PFSK-1 (cell line): ENCODE measurements around the gene CUX1.

Source experiments
- POLR2AphosphoS5 ChIP-seq: IDR thresholded peaks from 2 replicates; pipeline ENCODE4 v1.6.1; 2012; ENCODE audit warnings: low read depth, mild to moderate bottlenecking, control low read depth, low read length, moderate library complexity
- SIN3A ChIP-seq: IDR thresholded peaks from 2 replicates; pipeline ENCODE4 v1.6.1; 2012; ENCODE audit warnings: mild to moderate bottlenecking, low read length, moderate library complexity, borderline replicate concordance; ENCODE audit not compliant: insufficient read depth
- TAF1 ChIP-seq: IDR thresholded peaks from 2 replicates; pipeline ENCODE4 v1.6.1; 2012; ENCODE audit warnings: low read length, control low read depth, borderline replicate concordance; ENCODE audit not compliant: insufficient read depth
- TF ChIP-seq, protein P1 (sequence below), 2 experiments: IDR thresholded peaks; 2 replicates each; pipeline versions ENCODE4 v1.6.1 to v1.8.0; 2011 to 2012; ENCODE audit warnings: low read depth in 2 of 2, low read length in 2 of 2, control low read depth in 1 of 2, inconsistent platforms in 1 of 2, mild to moderate bottlenecking in 1 of 2, moderate library complexity in 1 of 2; ENCODE audit not compliant: insufficient read depth in 1 of 2

DNA sequence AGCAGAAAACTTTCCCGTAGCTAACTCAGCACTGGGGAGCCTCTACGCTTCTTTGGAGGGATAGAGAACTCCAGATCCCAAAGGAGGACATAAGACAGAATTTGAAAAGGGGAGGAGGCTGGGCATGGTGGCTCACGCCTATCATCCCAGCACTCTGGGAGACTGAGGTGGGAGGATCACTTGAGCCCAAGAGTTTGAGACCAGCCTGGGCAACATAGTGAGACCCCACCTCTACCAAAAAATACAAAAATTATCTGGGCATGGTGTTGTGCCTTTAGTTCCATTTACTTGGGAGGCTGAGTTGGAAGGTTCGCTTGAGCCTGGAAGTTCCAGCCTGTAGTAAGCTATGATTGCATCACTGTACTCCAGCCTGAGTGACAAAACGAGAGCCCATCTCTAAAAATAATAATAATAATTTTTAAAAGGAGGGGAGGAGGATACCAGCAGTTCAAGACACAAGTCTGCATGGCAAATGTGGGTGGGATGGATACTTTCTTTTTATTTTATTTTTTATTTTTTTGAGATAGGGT lies 303.3 kb downstream of the CUX1 start:
- TF ChIP-seq, protein P1, sequence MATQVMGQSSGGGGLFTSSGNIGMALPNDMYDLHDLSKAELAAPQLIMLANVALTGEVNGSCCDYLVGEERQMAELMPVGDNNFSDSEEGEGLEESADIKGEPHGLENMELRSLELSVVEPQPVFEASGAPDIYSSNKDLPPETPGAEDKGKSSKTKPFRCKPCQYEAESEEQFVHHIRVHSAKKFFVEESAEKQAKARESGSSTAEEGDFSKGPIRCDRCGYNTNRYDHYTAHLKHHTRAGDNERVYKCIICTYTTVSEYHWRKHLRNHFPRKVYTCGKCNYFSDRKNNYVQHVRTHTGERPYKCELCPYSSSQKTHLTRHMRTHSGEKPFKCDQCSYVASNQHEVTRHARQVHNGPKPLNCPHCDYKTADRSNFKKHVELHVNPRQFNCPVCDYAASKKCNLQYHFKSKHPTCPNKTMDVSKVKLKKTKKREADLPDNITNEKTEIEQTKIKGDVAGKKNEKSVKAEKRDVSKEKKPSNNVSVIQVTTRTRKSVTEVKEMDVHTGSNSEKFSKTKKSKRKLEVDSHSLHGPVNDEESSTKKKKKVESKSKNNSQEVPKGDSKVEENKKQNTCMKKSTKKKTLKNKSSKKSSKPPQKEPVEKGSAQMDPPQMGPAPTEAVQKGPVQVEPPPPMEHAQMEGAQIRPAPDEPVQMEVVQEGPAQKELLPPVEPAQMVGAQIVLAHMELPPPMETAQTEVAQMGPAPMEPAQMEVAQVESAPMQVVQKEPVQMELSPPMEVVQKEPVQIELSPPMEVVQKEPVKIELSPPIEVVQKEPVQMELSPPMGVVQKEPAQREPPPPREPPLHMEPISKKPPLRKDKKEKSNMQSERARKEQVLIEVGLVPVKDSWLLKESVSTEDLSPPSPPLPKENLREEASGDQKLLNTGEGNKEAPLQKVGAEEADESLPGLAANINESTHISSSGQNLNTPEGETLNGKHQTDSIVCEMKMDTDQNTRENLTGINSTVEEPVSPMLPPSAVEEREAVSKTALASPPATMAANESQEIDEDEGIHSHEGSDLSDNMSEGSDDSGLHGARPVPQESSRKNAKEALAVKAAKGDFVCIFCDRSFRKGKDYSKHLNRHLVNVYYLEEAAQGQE (IDR thresholded peaks at IDR 0.05; ENCODE audit: insufficient read depth in 1 of 2, low read depth in 2 of 2, low read length in 2 of 2) = no peak
- TF ChIP-seq POLR2AphosphoS5 (no peak), TAF1 (no peak), SIN3A (no peak)
